Subcutaneous preadipocyte (primary cell): ENCODE measurements around the gene PFN3. TPM values are rescaled to one million over a fixed set of nuclear protein-coding genes. Genes with fewer than 3 reads are reported as not detected.

Source experiments
- total RNA-seq: library from RNA; depleted of rRNA; stranded (reverse); fragments of >200 nt; gene quantifications from 2 replicates; pipeline ENCODE4 v1.2.3, GENCODE V29; 2012

The PFN3 gene
- total RNA-seq = 1.1 TPM in 1 of 2 replicates, not detected in the other

DNA sequence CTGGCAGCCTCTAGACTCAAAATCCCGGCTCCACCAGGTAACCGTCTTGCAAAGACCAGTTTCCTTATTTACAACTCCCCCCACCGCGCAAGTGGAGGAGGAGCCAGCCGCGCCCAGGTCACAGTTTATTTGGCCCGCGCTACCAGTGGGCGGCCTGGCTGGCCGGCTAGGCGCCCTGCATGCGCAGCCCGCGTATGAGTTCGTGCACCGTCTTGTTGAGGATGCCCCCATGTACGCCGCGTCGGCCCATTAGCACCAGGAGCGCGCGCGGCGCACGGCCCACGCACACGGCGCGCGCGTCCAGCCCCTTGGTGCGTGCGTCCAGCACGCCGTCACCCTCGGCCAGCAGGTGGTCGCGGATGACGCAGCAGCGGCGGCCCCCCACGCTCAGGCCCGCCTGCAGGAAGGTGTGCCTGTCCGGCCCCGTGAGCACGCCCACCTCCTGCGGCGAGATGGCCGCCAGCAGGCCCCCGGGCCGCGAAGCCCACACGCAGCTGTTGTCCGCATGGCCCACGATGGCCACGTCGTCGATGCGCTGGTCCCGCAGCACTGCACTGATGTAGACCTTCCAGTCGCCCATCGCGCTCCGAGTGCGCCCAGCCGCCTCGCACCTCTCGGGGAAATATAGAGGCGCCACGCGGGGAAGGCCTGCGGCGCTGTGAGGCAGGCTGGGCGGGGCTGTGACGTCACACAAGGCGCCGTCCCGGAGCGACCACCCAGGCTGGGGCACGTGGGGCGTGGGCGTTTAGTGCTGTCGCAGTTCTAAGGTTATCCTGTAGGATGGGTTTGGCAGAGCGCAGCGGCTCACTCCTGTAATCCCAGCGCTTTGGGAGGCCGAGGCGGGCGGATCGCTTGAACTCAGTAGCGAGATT lies at the start of gene PFN3:
PFN3 (minus strand) TSS at position 665 of the 872 bp plus-strand sequence; CDS start at position 580, 85 bp downstream.

DNA sequence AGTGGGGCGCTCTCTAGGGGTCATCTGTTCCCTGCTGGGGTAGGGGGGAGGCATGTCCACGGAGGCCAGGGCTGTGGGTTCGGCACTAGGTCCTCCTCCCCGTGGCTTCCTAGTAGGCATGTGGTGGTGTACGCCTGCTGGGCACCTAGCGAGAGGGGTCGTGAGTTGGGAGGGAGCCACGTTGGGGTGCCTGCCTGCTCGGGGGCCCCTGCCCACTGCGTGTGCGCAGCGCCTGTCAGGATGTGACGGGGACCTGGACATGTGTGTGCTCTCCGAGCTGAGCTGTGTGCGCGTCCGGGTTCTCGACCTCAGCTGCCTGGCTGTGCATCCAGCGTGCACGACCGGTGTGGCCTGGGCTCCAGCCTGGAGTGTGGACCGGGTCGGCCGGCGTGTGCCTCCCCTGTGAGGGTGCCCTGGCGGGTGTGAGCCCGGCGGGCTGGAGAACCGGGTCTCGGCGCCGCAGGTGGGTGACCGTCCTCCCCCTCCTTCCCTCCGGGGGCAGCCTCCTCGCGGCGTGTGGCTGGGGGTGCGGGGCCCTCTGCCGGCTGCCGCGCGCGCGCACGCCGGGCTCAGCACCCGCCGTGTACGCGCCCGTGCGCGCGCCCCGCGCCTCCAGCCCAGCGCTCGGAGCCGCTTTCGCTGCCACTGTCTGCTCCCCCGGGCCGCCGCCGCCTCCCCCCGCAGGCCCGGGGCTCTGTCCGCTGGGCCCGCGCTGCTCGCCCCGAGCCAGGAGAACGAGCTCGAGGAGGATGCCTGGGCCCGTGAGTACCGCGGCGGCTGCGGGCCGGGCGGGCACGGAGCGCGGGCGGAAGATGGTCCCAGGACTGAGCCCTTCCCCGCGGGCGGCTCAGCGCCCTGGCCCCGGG lies 46.0 kb upstream of the PFN3 start, which contains the start of gene PRR7:
PRR7 (plus strand) TSS at position 615 of the 866 bp plus-strand sequence. CDS start 8,254 bp downstream, outside the sequence.

GRCh38 chr5:177426566-177427210 lies 26.2 kb upstream of the PFN3 start, which contains the start of gene GRK6:
Gene GRK6, plus strand, starts transcription at chr5:177426676. Its CDS starts 170 bp downstream, at chr5:177426846.

GRCh38 chr5:177409043-177409801 lies 8.8 kb upstream of the PFN3 start, which contains the start of gene F12:
Gene F12, minus strand, starts transcription at chr5:177409564. Its CDS starts 37 bp downstream, at chr5:177409527.

GRCh38 chr5:177384134-177384533 lies 16.3 kb downstream of the PFN3 start, which contains the start of gene SLC34A1:
Gene SLC34A1, plus strand, starts transcription at chr5:177384434. Its CDS starts 1,308 bp downstream, at chr5:177385742.

GRCh38 chr5:177357459-177358351 lies 42.8 kb downstream of the PFN3 start, which contains the start of gene RGS14:
Gene RGS14, plus strand, starts transcription at chr5:177357924. Its CDS starts 101 bp downstream, at chr5:177358025.

GRCh38 chr5:177351392-177352329 lies 48.8 kb downstream of the PFN3 start, which contains the start of gene LMAN2:
Gene LMAN2, minus strand, starts transcription at chr5:177351668. Its CDS starts 21 bp downstream, at chr5:177351647.

Other genes starting within 250 kb of the PFN3 start
- 9.9 and 11.9 TPM in 2 replicates for gene RAB24, start 96.9 kb downstream of the PFN3 start, total RNA-seq
- gene PRELID1, start 96.9 kb downstream of the PFN3 start, total RNA-seq = 115 and 123 TPM in 2 replicates
- gene MXD3, start 88.8 kb downstream of the PFN3 start, total RNA-seq = 8.8 and 15.4 TPM in 2 replicates
- 263 and 352 TPM in 2 replicates for gene LMAN2, start 49.0 kb downstream of the PFN3 start, total RNA-seq
- gene RGS14, start 42.7 kb downstream of the PFN3 start, total RNA-seq = 2.5 and 4.4 TPM in 2 replicates
- not detected in 2 replicates for gene SLC34A1, start 16.2 kb downstream of the PFN3 start, total RNA-seq
- gene F12, start 8.9 kb upstream of the PFN3 start, total RNA-seq = 0.37 and 0.39 TPM in 2 replicates
- gene GRK6, start 26.0 kb upstream of the PFN3 start, total RNA-seq = 19.5 and 33.2 TPM in 2 replicates
- gene PRR7, start 46.2 kb upstream of the PFN3 start, total RNA-seq = 26.1 and 33.8 TPM in 2 replicates
- 160 and 173 TPM in 2 replicates for gene DBN1, start 73.0 kb upstream of the PFN3 start, total RNA-seq
- 63.9 and 69.4 TPM in 2 replicates for gene PDLIM7, start 96.9 kb upstream of the PFN3 start, total RNA-seq
- 1.1 and 1.4 TPM in 2 replicates for gene DOK3, start 109.2 kb upstream of the PFN3 start, total RNA-seq
- 55.5 and 90.4 TPM in 2 replicates for gene DDX41, start 116.3 kb upstream of the PFN3 start, total RNA-seq
- gene FAM193B, start 153.9 kb upstream of the PFN3 start, total RNA-seq = 29.4 and 30.7 TPM in 2 replicates
- 59.2 and 66.5 TPM in 2 replicates for gene TMED9, start 191.5 kb upstream of the PFN3 start, total RNA-seq
- gene B4GALT7, start 199.5 kb upstream of the PFN3 start, total RNA-seq = 23.1 and 26.6 TPM in 2 replicates